Measurements from ENCODE around the gene AKR7A3.

Gene AKR7A3

DNA sequence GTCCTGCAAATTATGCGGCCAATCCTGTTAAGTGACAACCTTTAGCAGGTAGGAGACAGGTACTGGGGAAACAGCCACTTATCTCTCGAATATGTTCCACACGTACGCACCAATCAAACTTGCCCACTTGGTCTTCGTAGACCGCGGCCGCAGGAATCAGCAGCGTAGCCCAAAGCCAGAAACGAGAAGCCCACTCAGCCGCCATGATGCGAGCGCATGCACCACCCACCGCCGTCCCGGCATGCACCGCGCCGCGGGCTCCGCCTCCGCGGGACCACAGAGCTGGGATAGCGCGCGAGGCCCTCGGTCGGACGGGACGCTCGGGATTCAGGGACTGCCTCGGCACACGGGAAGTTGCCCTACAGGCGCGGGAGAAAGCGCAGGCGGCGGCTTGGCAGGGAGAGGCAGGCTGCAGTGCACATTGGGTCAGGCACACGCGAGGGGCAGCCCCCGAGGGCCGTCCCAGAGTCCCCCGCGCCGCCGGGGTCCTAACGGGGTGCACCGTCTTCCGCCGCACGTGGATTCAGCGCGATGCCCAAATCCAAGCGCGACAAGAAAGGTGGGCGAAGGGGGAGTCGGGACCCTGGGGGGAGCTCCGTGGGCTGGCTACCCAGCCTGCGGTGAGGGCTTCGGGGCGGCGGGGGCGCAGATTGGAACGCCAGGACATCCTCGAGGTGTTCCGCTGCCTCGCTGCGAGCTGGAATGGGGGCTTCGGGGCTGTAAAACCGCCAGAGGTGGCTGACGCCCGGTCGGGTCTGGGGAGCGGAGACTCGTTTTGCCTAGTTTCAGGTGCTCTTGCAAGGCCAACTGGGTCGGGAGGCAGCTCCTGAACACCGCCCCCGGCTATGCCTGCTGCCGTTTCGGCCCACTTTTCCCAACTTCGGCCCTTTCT lies 37.0 kb downstream of the AKR7A3 start, which contains the start of the genes EMC1 and MRTO4:
Gene EMC1, minus strand, starts transcription at position 220 of the 892 bp plus-strand sequence. Its CDS starts 15 bp downstream, at position 205.
Gene MRTO4, plus strand, starts transcription at position 501 of the 892 bp plus-strand sequence. Its CDS starts 31 bp downstream, at position 532.
- DNase-seq (ENCODE audit: low spot score), result peak; percentile 84

DNA sequence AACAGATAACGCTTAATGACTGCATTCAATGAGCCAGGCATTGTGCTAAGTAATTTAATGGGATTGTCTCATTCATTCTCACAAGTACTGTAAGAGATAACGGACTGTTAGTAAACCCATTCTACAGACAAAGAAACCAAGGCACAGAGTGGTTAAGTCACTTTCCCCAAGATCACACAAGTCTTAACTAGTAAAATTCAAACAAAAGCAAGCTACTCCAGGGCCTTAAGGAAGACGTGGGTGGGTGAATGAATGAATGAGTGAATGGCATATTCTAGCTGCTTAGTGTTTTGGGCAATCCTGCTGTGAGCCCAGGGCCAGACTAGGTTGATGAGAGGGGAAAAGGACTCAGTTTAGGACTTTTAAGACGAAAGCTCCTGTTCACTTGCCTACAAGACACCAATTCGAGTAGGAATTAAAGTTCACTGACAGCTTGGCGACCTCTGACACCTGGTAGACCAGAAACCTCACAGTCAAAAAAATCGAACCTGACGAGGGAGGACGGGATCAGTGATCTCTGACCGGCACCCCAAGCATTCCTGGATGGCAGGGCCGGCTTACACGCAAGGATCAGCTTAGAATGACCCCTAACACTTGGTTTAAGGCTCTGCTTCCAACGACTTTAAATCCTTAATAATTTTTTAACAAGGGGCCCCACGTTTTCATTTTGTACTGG lies 37.8 kb downstream of the AKR7A3 start:
- DNase-seq (ENCODE audit: low spot score), result peak; percentile 8

DNA sequence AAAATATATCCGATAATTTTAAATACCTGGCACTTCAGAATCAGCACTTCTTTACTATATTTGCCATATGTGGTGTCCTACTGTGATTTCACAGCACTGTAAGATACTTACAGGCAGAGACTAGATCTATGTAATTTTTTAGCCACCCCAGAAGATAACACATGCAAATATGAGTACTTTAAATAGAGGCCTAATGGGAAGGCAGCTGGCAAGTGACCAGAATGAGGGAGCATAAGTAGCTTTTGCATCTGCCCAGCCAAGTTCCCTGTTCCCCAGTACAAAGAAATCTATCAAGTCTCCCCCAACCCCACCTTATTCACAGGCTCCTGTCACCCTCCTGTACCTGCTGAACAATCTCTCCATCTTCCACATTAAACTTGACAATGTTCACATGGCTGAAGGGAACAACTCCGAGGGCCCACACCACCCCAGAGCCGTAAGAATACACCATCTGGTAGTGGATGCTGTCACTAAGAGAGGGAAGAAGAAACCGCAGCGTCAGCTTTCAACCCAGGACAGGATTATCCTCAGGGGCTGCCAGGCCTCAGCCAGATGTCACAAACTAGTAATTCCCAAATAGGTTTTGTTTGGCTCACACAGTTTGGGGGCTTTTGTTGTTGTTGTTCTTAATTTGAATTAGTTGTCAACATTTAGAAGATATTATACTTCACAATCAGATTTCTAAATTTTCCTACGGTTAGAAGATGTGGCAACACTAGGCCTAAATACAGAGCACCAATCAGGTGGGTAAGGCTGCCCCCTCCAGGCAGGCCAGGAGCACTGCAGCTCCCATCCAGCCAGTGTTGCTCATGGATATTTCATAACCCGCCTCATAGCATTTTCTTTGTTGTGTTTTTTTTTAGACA lies 47.7 kb downstream of the AKR7A3 start:
- peak; percentile 80 for DNase-seq (ENCODE audit: low spot score)

DNA sequence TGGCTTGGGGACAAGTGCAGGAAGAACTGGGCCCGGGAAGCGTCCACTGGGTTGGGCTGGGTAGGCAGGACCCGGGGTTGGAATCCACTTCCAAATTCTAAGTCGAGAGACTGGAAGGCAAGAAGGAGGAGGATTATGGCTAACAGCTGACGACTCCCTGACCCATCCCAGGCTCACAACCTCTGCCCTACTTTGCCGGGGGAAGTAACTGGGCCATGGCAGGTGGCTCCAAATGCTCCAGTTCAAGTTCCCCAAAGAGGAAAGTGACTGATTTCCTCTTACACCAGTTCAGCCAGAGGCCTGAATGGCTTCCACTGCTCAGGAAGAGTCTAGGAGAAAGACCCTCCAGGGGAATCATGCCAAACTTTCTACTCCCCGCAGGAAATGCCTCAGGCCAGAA lies 48.7 kb downstream of the AKR7A3 start:
- DNase-seq (ENCODE audit: low spot score), result no peak

DNA sequence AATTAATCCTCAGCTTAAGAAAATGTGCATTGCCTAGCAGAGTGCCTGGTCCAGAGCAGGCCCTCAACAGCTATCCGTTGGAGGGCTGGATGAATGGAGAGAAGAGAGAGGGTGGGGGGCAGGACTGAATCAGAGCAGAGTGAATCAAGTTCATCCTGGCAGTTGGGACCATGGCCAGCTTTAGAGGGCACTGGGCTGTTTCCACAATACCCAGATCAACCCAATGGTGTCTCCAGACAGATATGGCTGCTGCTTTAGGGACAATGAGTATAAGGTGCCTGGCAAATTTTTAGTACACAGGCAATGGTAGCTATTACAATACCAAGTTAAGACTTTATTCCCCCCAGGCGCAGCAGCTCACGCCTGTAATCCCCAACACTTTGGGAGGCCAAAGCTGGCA lies 54.3 kb downstream of the AKR7A3 start:
- no peak for DNase-seq (ENCODE audit: low spot score)
